ENCODE data around the gene GRIP1. TPM values are rescaled to one million over a fixed set of nuclear protein-coding genes. Genes with fewer than 3 reads are reported as not detected.

GRIP1 gene
- total RNA-seq, 1 donor from 2014 or later, result not detected

DNA sequence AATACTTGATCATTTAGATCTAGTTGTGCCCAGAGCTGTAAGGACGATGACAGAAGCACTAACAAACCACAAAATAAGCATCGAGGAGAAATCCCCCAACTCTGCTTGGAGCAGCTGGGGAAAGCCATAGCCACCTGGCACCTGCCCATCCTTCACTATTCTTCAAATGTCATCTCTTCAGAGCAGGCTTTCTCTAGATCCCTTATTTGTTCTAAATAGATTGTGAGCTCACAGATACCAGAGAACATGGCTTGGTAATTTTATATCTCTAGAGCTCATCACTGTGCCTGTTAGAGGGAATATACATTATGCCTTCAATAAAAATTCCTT is 50.9 kb downstream of the GRIP1 start:
- H3K4me1 Mint-ChIP-seq (ENCODE audit: low read depth), result no peaks in the 10 kb centered on the region
- no peak for DNase-seq (ENCODE audit: low spot score)
- no peaks in the 10 kb centered on the region for H3K9me3 Mint-ChIP-seq
- no peaks in the 10 kb centered on the region for H3K36me3 Mint-ChIP-seq (ENCODE audit: low read depth)
- no peak overlapping the region for H3K27ac Mint-ChIP-seq
- H3K27me3 Mint-ChIP-seq (ENCODE audit: low read depth), result no peaks in the 10 kb centered on the region
- H3K4me3 Mint-ChIP-seq (ENCODE audit: low read depth), result no peak overlapping the region
- intact Hi-C loops (cut with micrococcal nuclease), result no loop called here

GRCh38 chr12:66627270-66627987 is 51.4 kb downstream of the GRIP1 start:
- Mint-ChIP-seq H3K4me3 (ENCODE audit: low read depth) (no peak overlapping the region), H3K27me3 (ENCODE audit: low read depth) (no peaks in the 10 kb centered on the region), H3K9me3 (no peaks in the 10 kb centered on the region), H3K36me3 (ENCODE audit: low read depth) (no peaks in the 10 kb centered on the region), H3K27ac (no peak overlapping the region), H3K4me1 (ENCODE audit: low read depth) (no peaks in the 10 kb centered on the region)
- DNase-seq (ENCODE audit: low spot score), result no peak
- intact Hi-C loops (cut with micrococcal nuclease), result no loop called here

GRCh38 chr12:66624806-66625205 is 54.1 kb downstream of the GRIP1 start:
- intact Hi-C loops (cut with micrococcal nuclease), result no loop called here
- Mint-ChIP-seq H3K4me3 (ENCODE audit: low read depth) (no peak overlapping the region), H3K4me1 (ENCODE audit: low read depth) (no peaks in the 10 kb centered on the region), H3K9me3 (no peaks in the 10 kb centered on the region), H3K27me3 (ENCODE audit: low read depth) (peaks cover 5% of the 10 kb centered on the region), H3K36me3 (ENCODE audit: low read depth) (no peaks in the 10 kb centered on the region), H3K27ac (no peak overlapping the region)
- DNase-seq (ENCODE audit: low spot score), result no peak

DNA sequence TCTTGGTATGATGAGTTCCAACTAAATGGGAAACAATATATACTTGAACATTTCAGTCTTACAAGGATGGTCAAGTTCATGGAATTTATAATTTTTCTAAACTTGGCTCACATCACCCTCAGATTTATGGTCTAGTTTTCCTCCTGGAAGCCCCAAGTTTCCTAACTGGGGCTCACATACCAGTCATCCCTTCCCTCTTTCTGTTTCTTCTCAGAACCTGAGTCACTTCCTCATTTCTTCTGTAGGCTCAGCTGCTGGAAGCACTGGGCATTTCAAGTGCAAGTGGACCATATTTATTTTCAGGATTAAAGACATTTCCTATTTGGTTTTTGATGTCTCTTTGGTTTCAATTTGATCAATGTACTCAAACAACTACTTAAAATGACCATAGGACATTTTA is 55.4 kb downstream of the GRIP1 start:
- Mint-ChIP-seq H3K4me1 (ENCODE audit: low read depth) (no peaks in the 10 kb centered on the region), H3K27ac (no peak overlapping the region), H3K9me3 (no peaks in the 10 kb centered on the region), H3K36me3 (ENCODE audit: low read depth) (no peaks in the 10 kb centered on the region), H3K4me3 (ENCODE audit: low read depth) (no peak overlapping the region), H3K27me3 (ENCODE audit: low read depth) (peaks cover 5% of the 10 kb centered on the region)
- DNase-seq (ENCODE audit: low spot score), result no peak
- intact Hi-C loops (cut with micrococcal nuclease), result no loop called here

DNA sequence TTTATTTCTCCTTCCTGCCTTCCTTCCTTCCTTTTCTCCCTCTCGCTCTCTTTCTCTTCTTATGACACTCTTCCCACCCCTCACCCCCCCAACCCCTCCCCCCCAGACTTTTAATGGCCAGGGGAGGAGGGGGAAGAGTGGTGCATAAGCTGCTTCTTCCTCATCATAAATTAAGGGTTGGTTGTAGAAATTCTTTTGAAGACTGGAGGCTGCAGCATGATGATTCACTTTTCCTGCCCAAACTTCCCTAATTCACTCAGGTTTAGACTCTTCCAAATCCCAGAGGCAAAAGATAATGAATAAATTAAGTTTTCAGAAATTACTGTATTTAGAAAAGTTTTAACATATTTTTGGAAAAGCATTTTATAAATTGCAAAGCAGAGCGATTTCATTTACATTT is 58.2 kb downstream of the GRIP1 start:
- no peak for DNase-seq (ENCODE audit: low spot score)
- Mint-ChIP-seq H3K36me3 (ENCODE audit: low read depth) (no peaks in the 10 kb centered on the region), H3K4me1 (ENCODE audit: low read depth) (no peaks in the 10 kb centered on the region), H3K9me3 (no peaks in the 10 kb centered on the region), H3K27ac (no peak overlapping the region), H3K27me3 (ENCODE audit: low read depth) (peaks cover 5% of the 10 kb centered on the region), H3K4me3 (ENCODE audit: low read depth) (no peak overlapping the region)
- intact Hi-C loops (cut with micrococcal nuclease), result no loop called here

DNA sequence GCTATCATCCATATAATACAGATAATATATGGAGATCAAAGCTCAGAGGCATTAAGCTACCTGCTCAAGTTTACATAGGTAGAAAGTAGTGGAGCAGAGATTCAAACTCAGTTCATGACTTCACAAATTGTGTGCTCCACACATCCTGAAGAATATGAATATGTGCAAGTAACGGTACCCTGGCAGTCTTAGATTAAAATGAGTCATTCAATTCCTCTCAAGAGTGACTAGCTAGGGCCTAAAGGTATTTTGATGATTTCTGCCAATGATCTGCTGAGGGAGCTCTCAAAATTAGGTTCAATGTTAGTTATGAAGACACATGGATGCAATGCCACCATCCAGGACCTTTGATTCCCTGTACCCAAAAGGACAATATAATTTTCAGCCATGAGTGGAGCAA is 58.9 kb downstream of the GRIP1 start:
- H3K4me1 Mint-ChIP-seq (ENCODE audit: low read depth), result no peaks in the 10 kb centered on the region
- no peaks in the 10 kb centered on the region for H3K36me3 Mint-ChIP-seq (ENCODE audit: low read depth)
- H3K9me3 Mint-ChIP-seq, result no peaks in the 10 kb centered on the region
- peaks cover 5% of the 10 kb centered on the region for H3K27me3 Mint-ChIP-seq (ENCODE audit: low read depth)
- intact Hi-C loops (cut with micrococcal nuclease), result no loop called here
- H3K4me3 Mint-ChIP-seq (ENCODE audit: low read depth), result no peak overlapping the region
- no peak overlapping the region for H3K27ac Mint-ChIP-seq
- DNase-seq (ENCODE audit: low spot score), result no peak

DNA sequence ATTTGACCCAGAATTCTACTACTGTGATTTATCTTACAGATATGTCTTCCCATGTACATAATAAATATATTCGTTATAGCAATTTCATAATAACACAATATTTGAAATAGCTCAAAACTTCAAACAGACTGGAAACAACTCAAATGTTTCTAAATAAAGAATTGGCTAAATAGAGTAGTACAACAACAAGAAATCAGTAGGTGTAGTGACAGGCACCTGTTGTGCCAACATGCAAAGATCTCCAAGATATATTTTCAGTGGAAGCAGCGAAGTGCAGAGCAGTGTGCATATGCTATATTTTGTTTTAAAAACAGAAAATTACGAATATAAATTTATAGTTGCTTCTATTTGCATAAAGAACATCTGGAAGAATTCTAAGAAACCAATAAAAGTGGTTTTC is 60.9 kb downstream of the GRIP1 start:
- Mint-ChIP-seq H3K4me3 (ENCODE audit: low read depth) (no peak overlapping the region), H3K4me1 (ENCODE audit: low read depth) (no peaks in the 10 kb centered on the region), H3K27me3 (ENCODE audit: low read depth) (peaks cover 9% of the 10 kb centered on the region), H3K9me3 (no peaks in the 10 kb centered on the region), H3K27ac (no peak overlapping the region), H3K36me3 (ENCODE audit: low read depth) (no peaks in the 10 kb centered on the region)
- intact Hi-C loops (cut with micrococcal nuclease), result no loop called here
- DNase-seq (ENCODE audit: low spot score), result no peak

GRCh38 chr12:66612090-66612775 is 66.6 kb downstream of the GRIP1 start:
- Mint-ChIP-seq H3K27me3 (ENCODE audit: low read depth) (peaks cover 10% of the 10 kb centered on the region), H3K36me3 (ENCODE audit: low read depth) (no peaks in the 10 kb centered on the region), H3K9me3 (no peaks in the 10 kb centered on the region), H3K4me1 (ENCODE audit: low read depth) (no peaks in the 10 kb centered on the region), H3K27ac (no peak overlapping the region), H3K4me3 (ENCODE audit: low read depth) (no peak overlapping the region)
- intact Hi-C loops (cut with micrococcal nuclease), result no loop called here
- DNase-seq (ENCODE audit: low spot score), result no peak

GRCh38 chr12:66607147-66607546 is 71.7 kb downstream of the GRIP1 start:
- Mint-ChIP-seq H3K27ac (no peak overlapping the region), H3K4me3 (ENCODE audit: low read depth) (no peak overlapping the region), H3K4me1 (ENCODE audit: low read depth) (no peaks in the 10 kb centered on the region), H3K9me3 (no peaks in the 10 kb centered on the region), H3K27me3 (ENCODE audit: low read depth) (peaks cover 10% of the 10 kb centered on the region), H3K36me3 (ENCODE audit: low read depth) (no peaks in the 10 kb centered on the region)
- DNase-seq (ENCODE audit: low spot score), result no peak
- intact Hi-C loops (cut with micrococcal nuclease), result no loop called here

- no peaks in the 10 kb centered on the region for H3K9me3 Mint-ChIP-seq
- no peaks in the 10 kb centered on the region for H3K4me1 Mint-ChIP-seq (ENCODE audit: low read depth)
- H3K36me3 Mint-ChIP-seq (ENCODE audit: low read depth), result no peaks in the 10 kb centered on the region
- intact Hi-C loops (cut with micrococcal nuclease), result no loop called here
- DNase-seq (ENCODE audit: low spot score), result no peak
- no peak overlapping the region for H3K27ac Mint-ChIP-seq
- H3K27me3 Mint-ChIP-seq (ENCODE audit: low read depth), result peaks cover 8% of the 10 kb centered on the region
- no peak overlapping the region for H3K4me3 Mint-ChIP-seq (ENCODE audit: low read depth)
These were observed 73.6 kb downstream of the GRIP1 start for GRCh38 chr12:66605293-66605692.

GRCh38 chr12:66603981-66604479 is 74.8 kb downstream of the GRIP1 start:
- Mint-ChIP-seq H3K27me3 (ENCODE audit: low read depth) (peaks cover 6% of the 10 kb centered on the region), H3K36me3 (ENCODE audit: low read depth) (no peaks in the 10 kb centered on the region), H3K9me3 (no peaks in the 10 kb centered on the region), H3K4me1 (ENCODE audit: low read depth) (no peaks in the 10 kb centered on the region), H3K4me3 (ENCODE audit: low read depth) (no peak overlapping the region), H3K27ac (no peak overlapping the region)
- intact Hi-C loops (cut with micrococcal nuclease), result no loop called here
- DNase-seq (ENCODE audit: low spot score), result no peak

- Mint-ChIP-seq H3K36me3 (ENCODE audit: low read depth) (no peaks in the 10 kb centered on the region), H3K9me3 (no peaks in the 10 kb centered on the region), H3K4me3 (ENCODE audit: low read depth) (no peak overlapping the region), H3K27me3 (ENCODE audit: low read depth) (peaks cover 6% of the 10 kb centered on the region), H3K27ac (no peak overlapping the region), H3K4me1 (ENCODE audit: low read depth) (no peaks in the 10 kb centered on the region)
- DNase-seq (ENCODE audit: low spot score), result no peak
- intact Hi-C loops (cut with micrococcal nuclease), result no loop called here
These were observed 75.4 kb downstream of the GRIP1 start for GRCh38 chr12:66603461-66603860.

DNA sequence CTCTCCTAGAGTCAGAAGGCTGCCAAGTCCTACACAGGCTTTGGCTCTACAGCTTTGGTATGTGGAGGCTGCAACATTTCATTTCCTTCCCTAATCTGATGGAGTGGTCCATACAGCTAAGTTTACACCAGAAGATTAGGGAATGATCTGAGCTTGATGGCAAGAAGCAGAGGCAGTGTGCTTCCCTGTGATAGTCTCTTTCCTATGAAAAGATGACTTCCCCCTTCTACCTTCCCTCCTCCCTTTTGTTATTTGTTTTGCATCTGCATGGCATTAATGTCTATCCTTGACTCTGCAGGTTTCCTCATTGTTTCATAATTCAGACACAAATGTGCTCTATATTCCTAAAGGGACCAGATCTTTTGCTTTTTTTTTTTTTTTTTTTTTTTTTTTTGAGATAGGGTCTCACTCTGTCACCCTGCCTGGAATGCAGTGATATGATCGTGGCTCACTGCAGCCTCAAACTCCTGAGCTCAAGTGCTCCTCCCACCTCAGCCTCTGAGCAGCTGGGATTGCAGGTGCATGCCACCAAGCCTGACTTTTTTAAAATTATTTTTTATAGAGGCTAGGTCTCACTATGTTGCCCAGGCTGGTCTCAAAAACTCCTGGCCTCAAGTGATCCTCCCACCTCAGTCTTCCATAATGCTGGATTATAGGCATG is 76.3 kb downstream of the GRIP1 start:
- H3K4me1 Mint-ChIP-seq (ENCODE audit: low read depth), result no peaks in the 10 kb centered on the region
- peaks cover 6% of the 10 kb centered on the region for H3K27me3 Mint-ChIP-seq (ENCODE audit: low read depth)
- intact Hi-C loops (cut with micrococcal nuclease), result no loop called here
- DNase-seq (ENCODE audit: low spot score), result no peak
- no peaks in the 10 kb centered on the region for H3K36me3 Mint-ChIP-seq (ENCODE audit: low read depth)
- H3K27ac Mint-ChIP-seq, result no peak overlapping the region
- no peaks in the 10 kb centered on the region for H3K9me3 Mint-ChIP-seq
- H3K4me3 Mint-ChIP-seq (ENCODE audit: low read depth), result no peak overlapping the region
